Trophoblast cell (in vitro differentiated cells and primary cell): ENCODE data around the gene AJAP1.

ENCODE experiments used
- DNase-seq, 2 donors: peaks; one replicate each; pipeline ENCODE4 v3.0.0-alpha.2; 2016
- H2AFZ ChIP-seq: 2 replicates; pipeline ENCODE4 v1.6.1; 2013; ENCODE audit warnings: low read length, moderate library complexity, mild to moderate bottlenecking; ENCODE audit not compliant: insufficient read depth, poor library complexity
- H2AK5ac ChIP-seq: 2 replicates; pipeline ENCODE4 v1.6.1; 2013; ENCODE audit warnings: mild to moderate bottlenecking, low read length
- H2BK120ac ChIP-seq: 2 replicates; pipeline ENCODE4 v1.6.1; 2013; ENCODE audit warnings: low read length, mild to moderate bottlenecking, moderate library complexity; ENCODE audit not compliant: insufficient read depth, poor library complexity
- H2BK12ac ChIP-seq: 2 replicates; pipeline ENCODE4 v1.6.1; 2013; ENCODE audit warnings: mild to moderate bottlenecking, low read length, moderate library complexity
- H2BK5ac ChIP-seq: 2 replicates; pipeline ENCODE4 v1.6.1; 2013; ENCODE audit warnings: low read length, low read depth, moderate library complexity, mild to moderate bottlenecking; ENCODE audit not compliant: poor library complexity
- H3K14ac ChIP-seq: 2 replicates; pipeline ENCODE4 v1.6.1; 2013; ENCODE audit warnings: mild to moderate bottlenecking, low read length
- H3K18ac ChIP-seq: 2 replicates; pipeline ENCODE4 v1.6.1; 2013; ENCODE audit warnings: mild to moderate bottlenecking, low read length
- H3K23ac ChIP-seq: 2 replicates; pipeline ENCODE4 v1.6.1; 2013; ENCODE audit warnings: low read length
- H3K27ac ChIP-seq: 2 replicates; pipeline ENCODE4 v1.5.1; 2013; ENCODE audit warnings: low read depth, mild to moderate bottlenecking, inconsistent platforms, low read length, moderate library complexity
- H3K27me3 ChIP-seq: 2 replicates; pipeline ENCODE4 v1.6.1; 2013; ENCODE audit warnings: inconsistent platforms, mild to moderate bottlenecking, low read length, moderate library complexity; ENCODE audit not compliant: insufficient read depth
- H3K36me3 ChIP-seq, 2 experiments: 1 replicate in 1 of 2; 2 replicates in 1 of 2; pipeline ENCODE4 v1.6.1; 2013; ENCODE audit warnings: low read length in 2 of 2, mild to moderate bottlenecking in 2 of 2, moderate library complexity in 1 of 2; ENCODE audit not compliant: insufficient read depth in 2 of 2, control insufficient read depth in 1 of 2
- H3K4ac ChIP-seq: 2 replicates; pipeline ENCODE4 v1.6.1; 2013; ENCODE audit warnings: low read depth, mild to moderate bottlenecking, low read length, moderate library complexity
- H3K4me1 ChIP-seq, 2 experiments: 1 replicate in 1 of 2; 2 replicates in 1 of 2; pipeline ENCODE4 v1.6.1; 2013; ENCODE audit warnings: low read length in 2 of 2, mild to moderate bottlenecking in 2 of 2, moderate library complexity in 1 of 2; ENCODE audit not compliant: insufficient read depth in 2 of 2, control insufficient read depth in 1 of 2
- H3K4me2 ChIP-seq: 2 replicates; pipeline ENCODE4 v1.6.1; 2013; ENCODE audit warnings: inconsistent platforms, mild to moderate bottlenecking, low read length, moderate library complexity
- H3K4me3 ChIP-seq: 2 replicates; pipeline ENCODE4 v1.5.1; 2013; ENCODE audit warnings: mild to moderate bottlenecking, low read depth, low read length, inconsistent platforms
- H3K79me1 ChIP-seq: one replicate; pipeline ENCODE4 v1.6.1; 2013; ENCODE audit warnings: low read length
- H3K79me2 ChIP-seq: 2 replicates; pipeline ENCODE4 v1.6.1; 2013; ENCODE audit warnings: low read length, mild to moderate bottlenecking; ENCODE audit not compliant: control insufficient read depth, insufficient read depth, poor library complexity
- H3K9ac ChIP-seq: 2 replicates; pipeline ENCODE4 v1.6.1; 2013; ENCODE audit warnings: mild to moderate bottlenecking, low read length
- H3K9me3 ChIP-seq: 2 replicates; pipeline ENCODE4 v1.6.1; 2013; ENCODE audit warnings: low read depth, mild to moderate bottlenecking, control low read depth, inconsistent platforms, low read length; ENCODE audit not compliant: insufficient read depth
- H4K12ac ChIP-seq: 2 replicates; pipeline ENCODE4 v1.6.1; 2013; ENCODE audit warnings: low read depth, mild to moderate bottlenecking, low read length, moderate library complexity
- H4K8ac ChIP-seq: 2 replicates; pipeline ENCODE4 v1.6.1; 2013; ENCODE audit warnings: low read depth, mild to moderate bottlenecking, low read length, moderate library complexity
- H4K91ac ChIP-seq: one replicate; pipeline ENCODE4 v1.6.1; 2013; ENCODE audit warnings: low read depth, mild to moderate bottlenecking, low read length, moderate library complexity
- WGBS: extraction: QIAGEN DNeasy Blood & Tissue Kit; methylation state at CpG from one replicate; pipeline ENCODE4 v1.1.7; 2013; ENCODE audit warnings: missing lambda C conversion rate; ENCODE audit not compliant: insufficient read length, insufficient coverage; ENCODE audit errors: extremely low coverage; 5-methylcytosine and 5-hydroxymethylcytosine counted together

Gene AJAP1

DNA sequence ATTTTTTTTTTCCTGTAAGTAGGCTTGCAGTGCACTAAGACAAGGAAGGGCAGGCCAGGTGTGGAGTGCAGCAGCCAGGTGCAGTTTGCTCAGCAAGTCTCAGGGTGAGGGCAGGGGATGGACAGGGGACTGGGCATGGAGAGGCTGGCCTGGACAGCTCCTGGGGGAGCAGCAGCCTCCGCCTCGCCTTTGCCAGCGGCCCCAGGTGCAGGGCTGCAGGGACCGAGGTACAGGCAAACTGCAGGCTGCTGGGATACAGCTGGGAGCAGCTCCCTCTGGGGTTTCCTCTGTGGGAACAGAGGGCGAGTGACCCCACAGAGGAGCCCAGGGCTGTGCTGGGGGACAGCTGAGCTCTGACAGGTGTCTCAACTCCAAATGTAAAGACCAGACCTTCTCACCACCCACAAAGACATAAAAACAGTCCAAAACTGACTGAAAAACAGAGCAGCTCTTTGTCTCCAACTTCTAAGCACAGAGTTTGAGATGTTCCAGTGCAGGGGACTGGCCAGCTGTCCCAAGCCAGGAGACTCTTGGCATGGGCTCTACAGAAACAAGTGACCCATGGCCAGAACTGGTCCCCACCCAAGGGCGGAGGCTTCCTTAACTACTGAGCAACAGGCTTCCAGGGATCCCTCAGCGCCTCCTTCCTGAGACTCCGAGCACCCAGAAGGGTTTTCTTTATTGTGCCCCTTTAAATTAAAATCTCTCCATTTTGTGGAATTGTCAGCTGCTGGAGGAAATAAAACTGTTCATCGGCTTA lies 27.7 kb upstream of the AJAP1 start:
- Histone ChIP-seq H4K8ac (no peak overlapping the region), H3K79me2 (no peaks in the 10 kb centered on the region), H3K79me1 (no peaks in the 10 kb centered on the region), H2AFZ (no peak overlapping the region), H3K23ac (no peak overlapping the region), H3K27me3 (no peaks in the 10 kb centered on the region), H3K27ac (no peak overlapping the region), H2BK12ac (no peak overlapping the region), H3K9me3 (no peaks in the 10 kb centered on the region), H4K91ac (no peak overlapping the region), H3K4me2 (no peak overlapping the region), H2AK5ac (no peak overlapping the region), H3K36me3 (no peaks in the 10 kb centered on the region), H3K4me3 (no peak overlapping the region), H2BK120ac (no peak overlapping the region), H3K14ac (no peak overlapping the region), H4K12ac (no peak overlapping the region), H2BK5ac (no peak overlapping the region), H3K18ac (no peak overlapping the region), H3K4me1 (no peaks in the 10 kb centered on the region), H3K9ac (no peak overlapping the region), H3K4ac (no peak overlapping the region)
- no peak for DNase-seq
- WGBS, result no CpG with 5 or more reads among the region's 9 CpGs

GRCh38 chr1:4627353-4627752 lies 27.1 kb upstream of the AJAP1 start:
- Histone ChIP-seq H3K4ac (no peak overlapping the region), H3K9me3 (no peaks in the 10 kb centered on the region), H2BK12ac (no peak overlapping the region), H3K79me1 (no peaks in the 10 kb centered on the region), H3K4me2 (no peak overlapping the region), H3K9ac (no peak overlapping the region), H3K23ac (no peak overlapping the region), H3K4me3 (no peak overlapping the region), H2AFZ (no peak overlapping the region), H4K8ac (no peak overlapping the region), H3K18ac (no peak overlapping the region), H3K14ac (no peak overlapping the region), H3K27me3 (no peaks in the 10 kb centered on the region), H3K27ac (no peak overlapping the region), H3K4me1 (no peaks in the 10 kb centered on the region), H2AK5ac (no peak overlapping the region), H2BK5ac (no peak overlapping the region), H4K12ac (no peak overlapping the region), H4K91ac (no peak overlapping the region), H3K79me2 (no peaks in the 10 kb centered on the region), H2BK120ac (no peak overlapping the region), H3K36me3 (no peaks in the 10 kb centered on the region)
- no peak for DNase-seq
- no CpG with 5 or more reads among the region's 12 CpGs for WGBS

- no peak overlapping the region for H2AFZ ChIP-seq
- no peak overlapping the region for H2BK12ac ChIP-seq
- no peak overlapping the region for H4K91ac ChIP-seq
- no peak overlapping the region for H2AK5ac ChIP-seq
- H3K4ac ChIP-seq, result no peak overlapping the region
- H3K36me3 ChIP-seq, result no peaks in the 10 kb centered on the region
- no peak overlapping the region for H3K14ac ChIP-seq
- no peak overlapping the region for H3K9ac ChIP-seq
- H3K79me1 ChIP-seq, result no peaks in the 10 kb centered on the region
- no peak overlapping the region for H4K8ac ChIP-seq
- no peak for DNase-seq
- no peak overlapping the region for H3K4me2 ChIP-seq
- no peaks in the 10 kb centered on the region for H3K4me1 ChIP-seq
- H3K79me2 ChIP-seq, result no peaks in the 10 kb centered on the region
- WGBS, result no CpG with 5 or more reads among the region's 7 CpGs
- no peak overlapping the region for H3K18ac ChIP-seq
- no peak overlapping the region for H4K12ac ChIP-seq
- no peaks in the 10 kb centered on the region for H3K27me3 ChIP-seq
- H3K23ac ChIP-seq, result no peak overlapping the region
- no peaks in the 10 kb centered on the region for H3K9me3 ChIP-seq
- H2BK120ac ChIP-seq, result no peak overlapping the region
- H3K27ac ChIP-seq, result no peak overlapping the region
- no peak overlapping the region for H3K4me3 ChIP-seq
- no peak overlapping the region for H2BK5ac ChIP-seq
Observed at GRCh38 chr1:4628992-4629391, 25.4 kb upstream of the AJAP1 start.

DNA sequence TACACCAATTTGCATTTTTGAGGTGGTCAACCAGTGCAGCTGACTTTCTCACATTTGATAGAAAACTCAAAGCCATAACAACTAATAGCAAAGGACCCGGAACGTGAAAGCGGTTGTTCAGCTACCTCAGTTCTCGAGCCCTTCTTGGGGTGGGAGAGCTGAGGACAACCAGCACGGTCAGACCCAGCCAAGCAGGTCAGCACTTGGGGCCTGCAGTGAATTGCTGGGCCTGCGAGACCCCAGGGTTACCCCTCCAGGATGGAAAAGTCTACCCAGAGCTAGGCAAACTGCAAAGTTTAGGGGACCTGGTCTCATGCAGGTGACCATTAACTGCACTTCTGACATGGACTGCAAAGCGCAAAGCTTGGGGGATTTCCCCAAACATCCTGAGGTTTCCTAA lies 23.8 kb upstream of the AJAP1 start:
- DNase-seq, result no peak
- Histone ChIP-seq H3K79me2 (no peaks in the 10 kb centered on the region), H3K4me3 (no peak overlapping the region), H3K4me2 (no peak overlapping the region), H2BK12ac (no peak overlapping the region), H3K4me1 (no peaks in the 10 kb centered on the region), H3K23ac (no peak overlapping the region), H2AFZ (no peak overlapping the region), H4K91ac (no peak overlapping the region), H3K18ac (no peak overlapping the region), H2AK5ac (no peak overlapping the region), H3K79me1 (no peaks in the 10 kb centered on the region), H3K36me3 (no peaks in the 10 kb centered on the region), H2BK5ac (no peak overlapping the region), H3K4ac (no peak overlapping the region), H3K27ac (no peak overlapping the region), H3K9ac (no peak overlapping the region), H4K8ac (no peak overlapping the region), H3K9me3 (no peaks in the 10 kb centered on the region), H3K27me3 (no peaks in the 10 kb centered on the region), H3K14ac (no peak overlapping the region), H2BK120ac (no peak overlapping the region), H4K12ac (no peak overlapping the region)
- no CpG with 5 or more reads among the region's 7 CpGs for WGBS
